SK-N-DZ (cell line): ENCODE results near the gene SUMO2. TPM values are rescaled to one million over a fixed set of nuclear protein-coding genes. Genes with fewer than 3 reads are reported as not detected.
A peak's percentile ranks its signal among the peaks of the same experiment; 100 is the strongest.
"Not testable (repeated sequence)": the region's sequence is repeated elsewhere in the genome, so short reads cannot be mapped to it uniquely, and the experiment has no call there.

Experiments
- DNase-seq: peaks from one replicate; pipeline ENCODE4 v3.0.0-alpha.2; 2015; ENCODE audit warnings: low spot score
- polyA plus RNA-seq, 2 experiments: library from polyadenylated mRNA; depleted of rRNA; stranded (reverse); fragments of >200 nt; gene quantifications; 2 replicates each; pipeline ENCODE4 v1.2.3, GENCODE V29; 2014

The SUMO2 gene
- 234 and 270 TPM in 2 replicates for polyA plus RNA-seq (2014; cell fraction: cytosol; rRNA removed)
- polyA plus RNA-seq (2014; cell fraction: nucleus; rRNA removed) = 108 and 128 TPM in 2 replicates

- DNase-seq = peak; percentile 94
These were observed at the start of gene SUMO2 for GRCh38 chr17:75182569-75183436. Gene SUMO2 (minus strand): TSS chr17:75182959. CDS start chr17:75182834, 125 bp downstream.

GRCh38 chr17:75231741-75232464 lies 49.1 kb upstream of the SUMO2 start:
- no peak for DNase-seq

- no peak for DNase-seq
These were observed 48.3 kb upstream of the SUMO2 start for GRCh38 chr17:75231071-75231470.

- DNase-seq = no peak
These were observed 46.1 kb upstream of the SUMO2 start for GRCh38 chr17:75228847-75229246.

GRCh38 chr17:75228305-75228704 lies 45.5 kb upstream of the SUMO2 start:
- no peak for DNase-seq

- DNase-seq = no peak
These were observed 45.0 kb upstream of the SUMO2 start for GRCh38 chr17:75227729-75228128.

- DNase-seq = no peak
These were observed 42.3 kb upstream of the SUMO2 start for GRCh38 chr17:75225016-75225415.

- no peak for DNase-seq
These were observed 37.1 kb upstream of the SUMO2 start for GRCh38 chr17:75219815-75220214.

GRCh38 chr17:75218131-75218530 lies 35.4 kb upstream of the SUMO2 start:
- no peak for DNase-seq

- no peak for DNase-seq
These were observed 26.3 kb upstream of the SUMO2 start for GRCh38 chr17:75209061-75209460.

- no peak for DNase-seq
These were observed 25.4 kb upstream of the SUMO2 start for GRCh38 chr17:75208161-75208560.

GRCh38 chr17:75207760-75208159 lies 25.0 kb upstream of the SUMO2 start:
- no peak for DNase-seq

- DNase-seq = not testable (repeated sequence)
These were observed 24.3 kb upstream of the SUMO2 start for GRCh38 chr17:75207050-75207407.

GRCh38 chr17:75205793-75206163 lies 23.0 kb upstream of the SUMO2 start:
- DNase-seq = no peak

GRCh38 chr17:75205037-75205792 lies 22.5 kb upstream of the SUMO2 start, which contains the start of gene NUP85:
Gene NUP85 (plus strand): TSS chr17:75205679. CDS start chr17:75205762, 83 bp downstream.
- peak; percentile 98 for DNase-seq

- DNase-seq = no peak
These were observed 17.3 kb upstream of the SUMO2 start for GRCh38 chr17:75199886-75200618.

- DNase-seq = no peak
These were observed 12.1 kb upstream of the SUMO2 start for GRCh38 chr17:75194879-75195278.

- peak; percentile 35 for DNase-seq
These were observed 8.8 kb upstream of the SUMO2 start for GRCh38 chr17:75191584-75191983.

- DNase-seq = no peak
These were observed 5.9 kb upstream of the SUMO2 start for GRCh38 chr17:75188614-75189013.

GRCh38 chr17:75183999-75184884 lies 1.5 kb upstream of the SUMO2 start:
- no peak for DNase-seq
